HG02571 (cell line): ENCODE data around the gene MRE11.
"Not testable (repeated sequence)": the region's sequence is repeated elsewhere in the genome, so short reads cannot be mapped to it uniquely, and the experiment has no call there.

Experiments
- ATAC-seq: cut with Tn5 transposase; IDR thresholded peaks from one replicate; pipeline ENCODE4 v1.9.1; 2021; ENCODE audit warnings: mild to moderate bottlenecking, moderate library complexity; ENCODE audit not compliant: unreplicated experiment

The MRE11 gene

DNA sequence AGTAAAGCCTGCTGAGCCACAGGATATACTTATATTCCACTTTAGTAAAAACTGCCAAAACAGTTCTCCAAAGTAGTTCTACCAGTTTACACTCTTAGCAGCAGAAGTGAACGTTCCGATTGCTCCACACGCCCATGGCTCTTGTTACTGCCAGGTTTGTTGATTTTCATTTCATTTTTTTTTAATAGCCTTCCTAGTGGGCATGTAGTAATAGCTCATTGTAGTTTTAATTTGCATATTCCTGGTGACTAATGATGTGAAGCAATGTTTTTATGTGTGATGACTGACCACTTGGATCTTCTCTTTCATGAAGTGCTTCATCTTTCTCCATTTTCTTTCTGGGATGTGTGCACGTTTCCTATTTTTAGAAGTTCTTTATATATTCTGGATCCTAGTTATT lies 13.8 kb upstream of the MRE11 start:
- no peak for ATAC-seq

- not testable (repeated sequence) for ATAC-seq
These were observed 12.9 kb upstream of the MRE11 start for GRCh38 chr11:94506513-94506912.

GRCh38 chr11:94504689-94505293 lies 11.1 kb upstream of the MRE11 start:
- no peak for ATAC-seq

- no peak for ATAC-seq
These were observed 7.9 kb upstream of the MRE11 start for GRCh38 chr11:94501522-94501921.

DNA sequence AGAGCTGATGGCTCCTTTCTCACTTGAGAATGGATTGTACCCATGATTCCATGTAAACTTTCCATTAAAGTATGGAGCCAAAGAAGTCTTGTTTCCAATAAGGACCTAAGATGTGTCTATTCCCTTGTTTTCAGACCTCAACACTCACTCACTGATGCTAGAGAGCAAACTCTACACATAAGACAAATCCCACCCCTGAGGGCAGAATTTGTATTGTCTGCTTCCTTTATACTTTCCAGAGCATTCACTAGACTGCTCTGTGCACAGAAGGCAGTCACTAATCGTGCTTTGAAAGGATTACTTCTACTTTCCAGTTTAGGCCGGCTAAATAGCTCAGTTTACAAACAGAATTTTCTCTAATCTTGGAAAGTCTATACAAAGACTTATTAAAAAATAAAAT lies 6.5 kb upstream of the MRE11 start:
- no peak for ATAC-seq

DNA sequence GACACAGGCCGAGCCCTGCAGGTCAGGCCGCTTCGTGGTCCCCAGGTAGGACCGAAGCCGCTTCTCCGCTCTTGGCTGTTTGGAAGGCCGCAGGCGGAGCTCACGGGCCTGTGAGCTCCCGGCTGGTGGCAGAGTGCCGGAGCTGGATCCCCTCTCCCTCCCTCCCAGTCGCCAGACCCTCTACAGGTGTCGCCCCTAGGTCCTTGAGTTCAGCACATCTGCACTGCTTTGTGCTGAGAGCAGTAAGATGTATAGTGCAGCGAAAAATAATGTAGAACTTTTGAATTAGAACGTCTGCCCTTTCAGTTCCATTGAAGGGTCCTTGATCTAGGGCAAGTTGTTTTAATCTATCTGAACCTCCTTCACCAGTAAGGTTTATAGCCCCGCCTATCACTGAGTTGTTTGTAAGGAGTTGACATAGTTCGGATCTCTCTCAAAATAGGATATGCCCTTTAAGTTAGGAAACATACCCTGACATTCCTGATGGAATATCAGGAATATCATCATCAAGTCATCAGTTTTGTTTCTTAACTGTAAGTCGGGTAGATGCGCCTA lies 559 bp upstream of the MRE11 start:
- peak; percentile 57 for ATAC-seq

- ATAC-seq, result no peak
These were observed 7.6 kb downstream of the MRE11 start for GRCh38 chr11:94486068-94486467.

DNA sequence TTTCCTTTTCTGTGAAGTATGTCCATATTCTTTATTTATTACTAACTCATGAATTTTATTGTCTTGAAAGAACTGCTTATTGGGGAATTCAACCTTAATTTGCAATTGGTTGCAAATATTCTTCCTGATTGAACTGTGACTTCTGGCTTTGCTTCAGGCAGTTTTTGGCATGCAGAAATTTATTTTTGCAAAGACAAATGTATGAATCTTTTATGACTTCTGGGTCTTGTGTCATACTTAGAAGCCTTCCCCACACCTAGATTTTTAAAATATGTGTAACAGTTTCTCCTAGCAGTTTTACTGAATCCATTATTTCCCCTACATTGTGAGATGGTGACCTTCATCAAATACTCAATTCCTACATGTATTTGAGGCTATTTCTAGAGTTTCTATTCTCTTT lies 12.3 kb downstream of the MRE11 start:
- no peak for ATAC-seq

DNA sequence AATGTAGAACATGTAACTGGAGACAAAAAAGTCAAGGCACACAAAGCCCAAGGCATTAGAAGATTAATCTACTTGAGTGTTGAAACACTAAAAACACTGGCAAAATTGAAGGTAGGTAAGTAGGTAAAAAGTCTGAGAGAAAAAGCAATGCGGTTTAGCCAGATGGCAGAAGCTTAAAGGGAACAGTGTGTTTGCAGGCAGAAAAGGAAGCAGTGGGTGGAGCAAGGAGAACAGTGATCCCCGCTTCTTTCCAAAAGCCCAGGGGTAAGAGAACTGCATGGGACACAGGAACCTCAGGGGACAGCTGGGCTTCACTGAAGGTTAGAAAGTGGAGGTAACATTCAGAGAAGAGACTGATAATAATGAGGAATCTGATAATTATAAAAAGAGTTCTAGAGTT lies 16.0 kb downstream of the MRE11 start:
- ATAC-seq, result no peak

- peak; percentile 92 for ATAC-seq
These were observed 20.5 kb downstream of the MRE11 start for GRCh38 chr11:94472916-94473799.

- peak; percentile 76 for ATAC-seq
These were observed 24.2 kb downstream of the MRE11 start for GRCh38 chr11:94469416-94469815.

DNA sequence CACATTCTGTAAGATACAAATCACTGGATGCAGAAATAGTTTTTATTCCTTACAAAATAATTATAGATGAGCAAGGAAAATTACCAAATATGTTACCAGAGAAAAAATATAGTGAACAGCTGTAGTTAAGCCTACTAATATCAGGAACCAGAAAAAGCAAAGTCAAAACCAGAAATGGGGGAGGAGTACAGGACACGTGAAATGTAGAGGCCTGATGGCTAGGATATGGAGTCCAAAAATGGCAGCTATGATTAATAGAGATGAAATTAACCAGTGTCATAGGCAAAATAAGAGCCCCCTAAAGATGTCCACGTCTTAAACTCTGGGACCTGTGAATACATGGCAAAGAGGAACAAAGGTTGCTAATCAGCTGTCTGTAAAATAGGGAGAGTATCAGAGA lies 34.1 kb downstream of the MRE11 start:
- ATAC-seq, result no peak

GRCh38 chr11:94457118-94458029 lies 36.3 kb downstream of the MRE11 start:
- ATAC-seq, result no peak

GRCh38 chr11:94455861-94456260 lies 37.8 kb downstream of the MRE11 start:
- ATAC-seq, result no peak

DNA sequence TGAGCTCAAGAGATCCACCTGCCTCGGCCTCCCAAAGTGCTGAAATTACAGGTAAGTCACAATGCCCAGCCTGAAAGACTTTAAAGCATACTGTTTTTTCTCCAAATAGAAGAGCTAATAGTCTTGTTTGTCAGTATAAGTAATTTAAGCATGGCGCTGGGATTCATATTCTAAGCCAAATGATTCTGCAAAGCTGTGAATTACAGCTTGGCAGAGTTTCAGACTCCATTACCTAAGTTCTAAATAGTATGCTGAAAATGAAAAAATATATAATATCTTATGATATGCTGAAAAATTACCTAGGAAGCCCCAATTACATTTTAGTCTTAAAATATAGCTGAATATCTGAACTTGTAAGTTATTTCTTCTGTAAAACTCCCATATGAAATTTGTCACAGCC lies 39.3 kb downstream of the MRE11 start:
- no peak for ATAC-seq

GRCh38 chr11:94452988-94453387 lies 40.7 kb downstream of the MRE11 start:
- ATAC-seq, result no peak

DNA sequence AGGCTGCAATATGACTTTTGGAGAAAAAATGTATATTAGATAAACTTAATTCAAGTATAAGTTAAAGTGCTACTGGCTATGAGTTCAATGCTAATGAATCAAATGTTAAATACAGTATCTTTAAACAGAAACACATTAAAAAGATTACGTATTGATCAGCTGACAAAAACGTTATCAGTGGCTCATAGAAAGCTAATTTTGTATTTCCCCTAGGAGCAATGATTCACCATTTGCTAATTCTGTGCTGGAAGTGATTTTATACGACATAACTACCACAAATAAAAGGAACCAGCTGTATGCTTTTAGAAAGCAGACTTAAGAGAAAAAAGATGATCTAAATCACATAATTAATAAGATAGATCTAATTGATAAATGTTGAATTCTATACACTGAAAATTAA lies 43.6 kb downstream of the MRE11 start:
- ATAC-seq, result no peak

GRCh38 chr11:94449437-94449836 lies 44.2 kb downstream of the MRE11 start:
- ATAC-seq, result no peak

DNA sequence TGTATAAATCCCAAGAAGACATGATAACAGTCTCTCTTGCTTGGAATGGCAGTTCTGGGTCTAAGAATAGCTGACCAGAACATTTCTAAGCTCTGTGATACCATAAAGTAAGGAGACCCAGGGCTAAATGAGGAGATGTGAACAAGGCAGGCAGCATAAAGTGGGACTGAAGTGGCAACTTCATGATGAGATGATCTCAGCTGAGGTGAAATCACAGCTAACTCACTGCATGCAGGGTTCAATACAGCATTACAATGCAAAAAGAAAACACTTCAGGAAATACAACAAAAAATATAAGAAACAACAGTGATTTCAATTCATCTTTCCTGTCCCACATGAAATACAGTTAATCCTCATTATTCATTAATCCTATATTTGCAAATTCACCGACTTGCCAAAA lies 44.6 kb downstream of the MRE11 start:
- no peak for ATAC-seq

GRCh38 chr11:94447149-94447548 lies 46.5 kb downstream of the MRE11 start:
- ATAC-seq, result no peak

DNA sequence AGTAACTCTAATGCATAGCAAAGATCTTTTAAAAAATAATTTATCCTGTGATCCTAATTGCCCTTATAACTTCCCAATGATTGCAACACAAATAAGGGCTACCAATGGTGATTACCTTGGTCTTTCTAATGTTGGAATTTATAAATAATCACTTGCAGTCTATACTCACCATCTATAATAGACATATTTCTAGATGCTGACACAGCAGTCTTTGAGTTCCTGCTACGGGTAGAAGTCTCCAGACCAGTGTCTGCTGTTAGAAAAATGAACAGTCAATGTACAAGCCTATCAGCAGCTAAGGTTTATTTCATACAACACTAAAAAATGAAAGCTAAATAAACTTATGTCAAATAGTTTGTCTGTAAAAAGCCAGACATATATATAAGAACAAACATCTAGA lies 48.0 kb downstream of the MRE11 start:
- no peak for ATAC-seq
